ENCODE results near the gene FAAP100.

The FAAP100 gene

DNA sequence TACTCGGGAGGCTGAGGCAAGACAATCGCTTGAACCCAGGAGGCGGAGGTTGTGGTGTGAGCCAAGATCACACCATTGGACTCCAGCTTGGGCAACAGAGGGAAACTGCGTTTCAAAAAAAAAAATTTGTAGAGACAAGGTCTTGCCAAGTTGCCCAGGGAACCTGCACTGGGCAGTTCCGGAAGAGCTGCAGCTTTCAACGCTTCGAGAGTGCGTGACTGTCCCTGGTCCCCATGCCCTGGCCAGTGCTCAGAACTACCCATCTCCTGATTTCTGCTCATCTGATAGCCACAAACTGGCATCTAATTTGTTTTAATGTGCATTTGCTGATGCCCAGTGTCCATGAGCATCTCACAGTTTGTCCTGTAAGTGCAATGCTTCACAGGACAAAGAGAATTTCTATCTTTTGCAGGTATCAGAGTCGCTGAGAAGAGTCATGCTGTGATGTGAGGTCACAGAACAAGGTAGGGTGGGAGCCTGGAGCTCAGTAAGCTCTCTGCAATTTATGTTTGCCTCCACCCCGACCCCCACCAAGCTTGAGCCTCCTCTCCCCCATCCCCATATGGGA lies 43.4 kb downstream of the FAAP100 start:
- H3K27ac ChIP-seq: peak overlapping the region in 5 of 11 experiments; percentile 7 to 100 (median 92); a peak in 3 of 22 replicates
- peaks cover 36 to 41% (median 39%) of the 10 kb centered on the region in 11 experiments for H3K36me3 ChIP-seq
- peak overlapping the region in 10 of 11 experiments; percentile 85 to 100 (median 98); a peak in 20 of 22 replicates for H3K9ac ChIP-seq
- H4K20me1 ChIP-seq: peaks cover 52 to 77% (median 63%) of the 10 kb centered on the region in 11 experiments
- no peak for TF ChIP-seq Cebpa-rat (IDR thresholded peaks at IDR 0.05)
- peak overlapping the region; percentile 86 to 100 (median 97) for H3K4me2 ChIP-seq
- peak overlapping the region; percentile 83 to 100 (median 98) for H3K4me3 ChIP-seq
- H3K9me3 ChIP-seq (replicated peaks in 1 of 11): peaks cover 0 to 25% (median 6%) of the 10 kb centered on the region in 11 experiments; a peak in 12 of 22 replicates
- H3K4me1 ChIP-seq: peaks cover 12 to 27% (median 19%) of the 10 kb centered on the region in 10 experiments
- no peaks in the 10 kb centered on the region for H3K27me3 ChIP-seq

DNA sequence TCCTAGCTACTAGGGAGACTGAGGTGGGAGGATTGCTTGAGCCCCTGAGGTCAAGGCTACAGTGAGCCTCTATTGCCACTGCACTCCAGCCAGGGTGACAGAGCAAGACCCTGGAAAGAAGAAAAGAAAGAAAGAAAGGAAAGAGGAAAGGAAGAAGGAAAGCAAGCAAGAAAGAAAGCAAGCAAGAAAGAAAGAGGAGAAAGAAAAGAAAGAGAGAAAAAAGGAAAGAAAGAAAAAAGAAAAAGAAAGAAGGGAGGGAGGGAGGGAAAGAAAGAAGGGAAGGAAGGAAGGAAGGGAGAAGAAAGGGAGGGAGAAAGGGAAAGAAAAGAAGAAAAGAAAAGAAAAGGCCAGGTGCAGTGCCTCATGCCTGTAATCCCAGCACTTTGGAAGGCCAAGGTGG lies 48.5 kb downstream of the FAAP100 start:
- peak overlapping the region in 1 of 11 experiments; percentile 21; a peak in 1 of 22 replicates for H3K4me2 ChIP-seq
- no peak overlapping the region for H3K27ac ChIP-seq
- no peak overlapping the region for H3K4me3 ChIP-seq
- no peaks in the 10 kb centered on the region for H3K9me3 ChIP-seq (replicated peaks in 1 of 11)
- H3K27me3 ChIP-seq: peaks cover 0 to 11% (median 3%) of the 10 kb centered on the region in 11 experiments; a peak in 9 of 22 replicates
- peaks cover 15 to 52% (median 24%) of the 10 kb centered on the region in 11 experiments for H4K20me1 ChIP-seq
- H3K4me1 ChIP-seq: peaks cover 1 to 15% (median 6%) of the 10 kb centered on the region in 10 experiments; a peak in 18 of 20 replicates
- no peak overlapping the region for H3K9ac ChIP-seq
- TF ChIP-seq Cebpa-rat (IDR thresholded peaks at IDR 0.05): no peak
- peaks cover 0 to 4% (median 3%) of the 10 kb centered on the region in 11 experiments; a peak in 20 of 22 replicates for H3K36me3 ChIP-seq

DNA sequence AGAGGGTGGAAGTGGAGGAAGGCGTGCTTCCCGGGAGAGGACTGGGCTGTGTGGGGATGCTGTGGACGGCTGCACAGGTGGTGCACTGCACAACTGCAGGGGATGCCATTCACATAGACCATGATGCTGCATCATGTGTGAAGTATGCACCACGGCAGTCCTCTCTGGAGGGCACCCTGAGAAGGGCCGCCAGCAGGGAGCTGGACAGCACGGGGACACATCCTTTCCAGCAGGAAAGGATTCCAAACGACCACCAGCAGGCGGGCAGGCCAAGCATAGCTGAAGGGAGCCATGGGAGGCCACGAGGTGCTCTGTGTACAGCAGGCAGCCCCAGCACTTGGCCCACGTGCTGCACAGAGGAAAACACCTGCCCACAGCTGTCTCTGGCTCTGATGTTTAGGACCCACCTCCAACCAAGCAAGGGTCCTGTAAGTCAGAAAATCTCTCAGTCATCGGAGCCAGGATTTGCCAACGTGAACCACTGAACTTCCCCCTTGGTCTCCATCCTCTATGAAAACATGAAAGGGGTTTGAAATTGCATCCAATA lies 49.6 kb downstream of the FAAP100 start:
- Histone ChIP-seq H3K4me1 (peaks cover 0 to 6% (median 0%) of the 10 kb centered on the region in 10 experiments; a peak in 2 of 20 replicates), H3K27ac (no peak overlapping the region), H4K20me1 (peaks cover 4 to 41% (median 14%) of the 10 kb centered on the region in 11 experiments; a peak in 18 of 22 replicates), H3K27me3 (peaks cover 0 to 12% (median 3%) of the 10 kb centered on the region in 11 experiments; a peak in 9 of 22 replicates), H3K9me3 (replicated peaks in 1 of 11) (no peaks in the 10 kb centered on the region), H3K36me3 (no peaks in the 10 kb centered on the region), H3K9ac (no peak overlapping the region), H3K4me2 (no peak overlapping the region), H3K4me3 (no peak overlapping the region)
- TF ChIP-seq Cebpa-rat (IDR thresholded peaks at IDR 0.05): no peak

- Histone ChIP-seq H4K20me1 (peaks cover 0 to 18% (median 0%) of the 10 kb centered on the region in 11 experiments; a peak in 3 of 22 replicates), H3K4me2 (no peak overlapping the region), H3K27me3 (peaks cover 0 to 12% (median 3%) of the 10 kb centered on the region in 11 experiments; a peak in 10 of 22 replicates), H3K4me1 (peaks cover 0 to 7% (median 0%) of the 10 kb centered on the region in 10 experiments; a peak in 6 of 20 replicates), H3K9me3 (replicated peaks in 1 of 11) (no peaks in the 10 kb centered on the region), H3K36me3 (no peaks in the 10 kb centered on the region), H3K27ac (no peak overlapping the region), H3K9ac (no peak overlapping the region), H3K4me3 (no peak overlapping the region)
- no peak for TF ChIP-seq Cebpa-rat (IDR thresholded peaks at IDR 0.05)
Observed at GRCh38 chr17:81500047-81500446, 52.1 kb downstream of the FAAP100 start.

- Histone ChIP-seq H3K4me3 (no peak overlapping the region), H4K20me1 (peaks cover 0 to 14% (median 0%) of the 10 kb centered on the region in 11 experiments; a peak in 3 of 22 replicates), H3K27me3 (peaks cover 0 to 12% (median 3%) of the 10 kb centered on the region in 11 experiments; a peak in 10 of 22 replicates), H3K9me3 (replicated peaks in 1 of 11) (no peaks in the 10 kb centered on the region), H3K27ac (no peak overlapping the region), H3K36me3 (no peaks in the 10 kb centered on the region), H3K4me1 (peaks cover 0 to 11% (median 0%) of the 10 kb centered on the region in 10 experiments; a peak in 6 of 20 replicates), H3K4me2 (no peak overlapping the region), H3K9ac (no peak overlapping the region)
- no peak for TF ChIP-seq Cebpa-rat (IDR thresholded peaks at IDR 0.05)
Observed at GRCh38 chr17:81499601-81499970, 52.6 kb downstream of the FAAP100 start.

GRCh38 chr17:81498953-81499600 lies 53.1 kb downstream of the FAAP100 start:
- H3K9me3 ChIP-seq (replicated peaks in 1 of 11): no peaks in the 10 kb centered on the region
- H3K4me3 ChIP-seq: no peak overlapping the region
- no peak overlapping the region for H3K9ac ChIP-seq
- TF ChIP-seq Cebpa-rat (IDR thresholded peaks at IDR 0.05): no peak
- no peak overlapping the region for H3K4me2 ChIP-seq
- H3K4me1 ChIP-seq: peaks cover 0 to 14% (median 0%) of the 10 kb centered on the region in 10 experiments; a peak in 6 of 20 replicates
- H3K27me3 ChIP-seq: peaks cover 0 to 12% (median 3%) of the 10 kb centered on the region in 11 experiments; a peak in 10 of 22 replicates
- H3K36me3 ChIP-seq: no peaks in the 10 kb centered on the region
- no peak overlapping the region for H3K27ac ChIP-seq
- peaks cover 0 to 14% (median 0%) of the 10 kb centered on the region in 11 experiments; a peak in 3 of 22 replicates for H4K20me1 ChIP-seq

DNA sequence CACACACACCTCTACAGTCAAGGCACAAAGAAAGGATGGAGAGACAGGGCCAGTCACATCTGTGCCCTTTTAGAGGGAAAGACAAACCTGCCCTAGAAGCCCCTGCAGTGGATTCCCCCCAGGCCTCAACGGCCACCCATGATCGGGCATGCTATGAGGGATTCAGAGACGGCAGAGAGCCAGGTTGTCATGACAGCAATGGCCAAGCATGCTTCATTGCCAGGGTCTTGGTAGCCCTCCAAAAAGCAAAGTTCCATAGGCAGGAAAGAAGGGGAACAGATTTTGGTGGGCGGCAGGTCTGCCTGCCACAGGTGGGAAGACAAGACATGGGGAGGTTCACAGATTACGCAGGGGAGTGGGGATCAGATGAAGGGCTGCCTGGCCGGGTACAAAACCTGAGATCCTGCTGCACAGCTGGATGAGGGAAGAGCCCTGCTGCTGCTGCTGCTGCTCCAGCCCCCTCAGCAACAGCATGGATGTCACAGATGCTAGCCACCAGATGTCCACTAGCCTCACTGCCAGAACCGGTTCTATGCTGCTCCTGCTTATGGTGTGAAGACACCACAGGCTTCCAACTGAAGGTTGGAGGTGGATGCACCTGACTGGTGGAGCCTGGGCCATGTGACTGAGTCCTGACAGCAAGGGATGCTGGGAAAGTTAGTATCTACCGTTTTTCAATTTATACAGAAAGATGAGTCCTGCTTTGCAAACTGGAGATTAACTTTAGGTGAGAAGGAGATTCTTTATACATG lies 57.4 kb downstream of the FAAP100 start:
- Histone ChIP-seq H3K9ac (0 out of 22 replicates have a peak overlapping the region, but pooled peaks of 1 of the 11 experiments have one; percentile 11), H3K27ac (no peak overlapping the region), H3K4me1 (peaks cover 24 to 46% (median 35%) of the 10 kb centered on the region in 10 experiments)

More for the DNA sequence above, 57.4 kb downstream of the FAAP100 start:
- peaks cover 0 to 32% (median 6%) of the 10 kb centered on the region in 11 experiments; a peak in 13 of 22 replicates for H3K27me3 ChIP-seq
- no peaks in the 10 kb centered on the region for H3K36me3 ChIP-seq
- H3K4me2 ChIP-seq: peak overlapping the region in 5 of 11 experiments; percentile 2 to 41 (median 20); a peak in 7 of 22 replicates
- H3K4me3 ChIP-seq: no peak overlapping the region
- peaks cover 0 to 7% (median 0%) of the 10 kb centered on the region in 11 experiments; a peak in 2 of 22 replicates for H4K20me1 ChIP-seq
- H3K9me3 ChIP-seq (replicated peaks in 1 of 11): no peaks in the 10 kb centered on the region
- no peak for TF ChIP-seq Cebpa-rat (IDR thresholded peaks at IDR 0.05)
